Measurements from ENCODE around the gene GATAD2A.

The GATAD2A gene

DNA sequence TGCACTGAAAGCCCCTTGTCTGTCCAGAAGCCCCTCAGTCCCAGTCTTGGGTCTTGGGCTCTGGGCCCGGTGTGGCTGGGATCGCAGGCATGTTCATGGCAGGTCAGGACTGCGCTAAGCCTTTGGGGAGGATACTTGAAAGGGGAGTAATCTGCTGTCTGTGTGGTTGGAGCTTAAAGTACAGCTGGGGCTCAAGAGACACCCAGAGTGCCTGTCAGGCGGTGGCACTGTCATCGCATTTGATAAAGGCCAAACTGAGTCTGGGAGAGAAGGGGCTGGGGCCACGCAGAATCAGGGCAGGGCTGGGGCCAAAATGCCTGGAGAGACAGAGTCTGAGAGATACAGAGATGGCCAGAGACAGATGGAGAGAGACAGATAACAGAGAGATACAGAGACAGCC is 128.4 kb downstream of the GATAD2A start:
- DNase-seq: no peak

DNA sequence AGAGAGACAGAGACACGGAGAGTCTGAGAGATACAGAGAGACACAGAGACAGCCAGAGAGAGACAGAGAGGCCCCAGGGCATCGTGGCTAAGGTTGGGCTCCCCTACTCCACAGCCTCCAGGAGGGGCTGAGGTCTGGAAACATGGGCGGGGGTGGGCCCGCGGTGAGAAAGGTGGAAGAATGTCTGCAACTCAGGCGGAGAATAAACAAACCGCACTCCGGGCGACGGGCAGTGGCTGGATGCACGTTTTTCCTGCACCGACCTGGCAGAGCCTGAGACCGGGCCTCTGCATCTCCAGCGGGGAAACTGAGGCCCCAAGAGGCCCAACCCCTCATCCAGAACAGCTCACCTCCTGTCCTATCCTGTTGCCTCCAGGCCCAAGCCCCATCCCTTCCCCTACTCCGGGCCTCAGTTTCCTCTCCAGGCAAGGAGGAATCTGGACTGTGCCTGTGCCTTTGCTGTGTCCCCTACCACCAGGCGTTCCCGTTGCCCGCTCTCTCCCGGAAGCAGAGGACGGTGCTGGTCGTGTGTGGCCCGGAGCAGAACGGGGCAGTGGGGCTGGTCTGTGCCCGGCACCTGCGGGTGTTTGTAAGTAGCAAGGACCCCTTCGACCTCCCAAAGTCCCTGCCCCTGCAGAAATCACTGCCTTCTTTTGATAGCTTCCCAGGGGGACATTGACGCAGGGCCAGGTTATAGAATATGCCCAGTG is 129.2 kb downstream of the GATAD2A start:
- DNase-seq: no peak

DNA sequence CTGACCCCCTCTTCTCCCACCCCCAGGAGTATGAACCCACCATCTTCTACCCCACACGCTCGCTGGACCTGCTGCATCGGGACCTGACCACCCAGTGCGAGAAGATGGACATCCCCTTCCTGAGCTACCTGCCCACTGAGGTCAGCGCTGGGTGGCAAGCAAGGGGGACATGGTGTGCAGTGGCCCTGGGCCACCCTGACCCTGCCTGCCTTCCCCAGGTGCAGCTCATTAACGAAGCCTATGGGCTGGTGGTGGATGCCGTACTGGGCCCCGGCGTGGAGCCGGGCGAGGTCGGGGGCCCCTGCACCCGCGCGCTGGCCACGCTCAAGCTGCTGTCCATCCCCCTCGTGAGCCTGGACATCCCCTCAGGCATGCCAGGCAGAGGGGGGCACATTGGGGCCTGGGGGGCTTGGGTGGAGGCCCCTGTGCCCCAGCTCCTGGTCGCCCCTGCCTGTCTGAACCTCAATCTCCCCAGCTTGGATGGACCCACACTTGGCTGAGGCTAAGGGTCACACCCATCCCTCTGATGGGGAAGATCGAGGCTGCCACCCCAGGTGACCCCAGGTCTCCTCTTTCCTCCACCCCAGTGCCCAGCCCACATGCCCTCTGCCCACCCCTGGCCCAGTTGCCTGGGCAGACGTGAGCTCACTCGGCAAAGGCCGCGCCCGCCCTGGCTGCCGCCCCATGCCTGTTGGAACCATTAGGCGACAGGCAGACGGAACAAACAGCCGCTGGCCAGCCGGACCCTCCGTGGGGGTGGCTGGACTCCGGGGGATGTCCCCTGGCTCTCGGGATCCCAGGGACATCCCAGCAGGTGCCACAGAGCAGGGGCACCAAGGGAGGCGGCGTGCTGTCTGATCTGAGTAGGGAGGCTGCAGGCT is 130.1 kb downstream of the GATAD2A start:
- no peak for DNase-seq

DNA sequence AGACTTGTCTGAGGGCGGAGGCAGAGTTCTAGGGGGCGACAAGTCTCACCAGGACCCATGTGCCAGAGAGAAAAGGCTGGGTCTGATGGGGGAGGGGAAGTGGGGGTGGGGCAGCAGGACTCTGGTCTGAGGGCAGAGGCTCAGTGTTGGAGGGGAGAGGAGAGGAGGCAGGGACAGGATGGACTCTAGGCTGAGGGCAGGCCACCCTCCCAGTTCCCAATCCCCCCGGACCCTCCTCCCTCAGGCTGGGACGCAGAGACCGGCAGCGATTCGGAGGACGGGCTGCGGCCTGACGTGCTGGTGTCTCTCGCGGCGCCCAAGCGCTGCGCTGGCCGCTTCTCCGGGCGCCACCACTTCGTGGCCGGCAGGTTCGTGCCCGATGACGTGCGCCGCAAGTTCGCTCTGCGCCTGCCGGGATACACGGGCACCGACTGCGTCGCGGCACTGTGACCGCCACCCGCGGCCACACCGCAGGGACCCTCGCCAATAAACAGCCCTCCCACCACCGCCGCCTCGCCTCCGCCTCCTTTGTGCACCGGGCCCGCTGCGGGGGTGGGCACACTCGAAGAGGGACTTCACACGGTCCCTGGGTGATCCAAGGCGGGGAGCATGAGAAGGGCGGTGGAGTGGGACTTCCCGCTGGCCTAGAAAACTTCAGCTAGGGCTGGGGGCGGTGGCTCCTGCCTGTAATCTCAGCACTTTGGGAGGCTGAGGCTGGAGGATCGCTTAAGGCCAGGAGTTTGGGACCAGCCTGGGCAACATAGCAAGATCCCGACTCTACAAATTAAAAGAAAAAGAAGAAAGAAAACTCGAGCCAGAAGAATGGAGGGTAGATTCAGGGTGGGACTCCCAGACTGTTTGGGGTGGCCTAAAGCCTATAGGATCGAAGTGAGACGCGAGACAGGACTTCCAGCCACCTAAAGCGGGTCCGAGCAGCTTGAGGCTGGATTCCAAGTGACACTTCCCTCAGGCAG is 131.9 kb downstream of the GATAD2A start:
- peak; percentile 31 for DNase-seq

DNA sequence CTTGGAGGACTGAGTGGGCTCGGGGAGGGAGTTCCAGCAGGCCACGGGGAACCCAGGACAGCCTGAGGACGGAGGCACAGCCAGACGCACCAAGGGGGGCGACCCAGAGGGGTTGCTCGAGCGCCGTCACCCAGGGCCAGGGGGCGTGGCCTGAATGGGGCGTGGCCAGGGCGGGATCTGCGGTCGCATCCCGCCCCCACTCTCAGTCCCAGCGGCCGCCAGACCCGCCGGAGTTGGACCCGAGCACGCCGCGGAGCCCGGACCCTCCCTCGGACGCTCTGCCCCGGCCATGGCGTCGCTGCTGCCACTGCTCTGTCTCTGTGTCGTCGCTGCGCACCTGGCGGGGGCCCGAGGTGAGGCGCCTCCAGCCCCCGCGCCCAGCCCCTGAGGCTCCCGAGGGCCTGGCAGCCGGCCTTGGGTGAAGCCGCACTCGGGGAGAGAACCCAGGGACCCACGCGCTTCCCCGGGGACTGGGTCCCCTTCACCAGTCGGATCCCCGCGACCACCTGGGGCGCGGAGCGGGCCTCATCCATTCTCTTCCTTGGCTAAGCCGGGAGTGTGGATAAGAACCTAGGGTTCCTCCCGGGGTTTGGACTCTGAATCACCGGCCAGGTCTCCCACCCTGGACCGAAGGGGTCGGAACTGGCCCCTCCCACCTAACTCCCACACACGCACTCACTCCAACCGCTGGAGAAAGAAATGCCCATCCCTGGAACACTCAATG is 132.7 kb downstream of the GATAD2A start, which contains the start of gene CILP2:
Gene CILP2, plus strand, starts transcription at position 205 of the 724 bp plus-strand sequence. Its CDS starts 85 bp downstream, at position 290.
- peak; percentile 25 for DNase-seq

DNA sequence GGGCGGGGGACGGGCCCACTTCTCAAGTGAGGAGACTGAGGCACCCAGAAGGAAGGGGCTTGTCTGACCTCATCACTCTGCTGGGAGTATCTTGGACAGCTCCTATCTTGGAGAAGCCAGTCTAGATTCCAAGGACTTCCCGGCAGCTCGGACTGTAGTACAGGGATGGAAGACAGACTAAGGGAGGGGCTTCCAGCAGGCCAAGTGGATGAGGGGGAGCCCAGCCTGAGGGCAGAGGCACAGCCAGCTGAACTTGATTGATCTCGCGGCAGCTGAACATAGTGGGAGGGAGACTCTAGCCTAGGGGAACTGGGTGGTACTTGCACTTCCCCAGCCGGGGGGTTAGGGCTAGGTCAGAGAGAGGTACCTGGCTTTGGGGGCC is 133.3 kb downstream of the GATAD2A start:
- DNase-seq: no peak

DNA sequence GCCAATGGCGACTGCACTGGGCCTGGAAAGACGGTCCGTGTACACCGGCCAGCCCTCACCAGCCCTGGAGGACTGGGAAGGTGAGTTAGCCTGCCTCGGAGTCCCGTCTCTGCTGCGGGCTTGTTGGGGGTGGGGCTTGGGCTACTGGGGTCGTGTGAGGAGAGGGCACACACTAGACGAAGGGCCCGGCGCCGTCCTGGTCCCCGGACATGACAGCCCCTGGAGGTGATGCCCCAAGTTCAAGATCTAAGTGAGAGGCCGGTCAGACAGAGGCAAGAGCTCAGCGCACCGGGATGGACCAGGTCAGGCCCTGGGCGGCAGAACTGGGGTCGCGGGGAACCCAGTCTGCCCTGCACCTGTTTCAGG is 134.2 kb downstream of the GATAD2A start:
- DNase-seq: no peak

DNA sequence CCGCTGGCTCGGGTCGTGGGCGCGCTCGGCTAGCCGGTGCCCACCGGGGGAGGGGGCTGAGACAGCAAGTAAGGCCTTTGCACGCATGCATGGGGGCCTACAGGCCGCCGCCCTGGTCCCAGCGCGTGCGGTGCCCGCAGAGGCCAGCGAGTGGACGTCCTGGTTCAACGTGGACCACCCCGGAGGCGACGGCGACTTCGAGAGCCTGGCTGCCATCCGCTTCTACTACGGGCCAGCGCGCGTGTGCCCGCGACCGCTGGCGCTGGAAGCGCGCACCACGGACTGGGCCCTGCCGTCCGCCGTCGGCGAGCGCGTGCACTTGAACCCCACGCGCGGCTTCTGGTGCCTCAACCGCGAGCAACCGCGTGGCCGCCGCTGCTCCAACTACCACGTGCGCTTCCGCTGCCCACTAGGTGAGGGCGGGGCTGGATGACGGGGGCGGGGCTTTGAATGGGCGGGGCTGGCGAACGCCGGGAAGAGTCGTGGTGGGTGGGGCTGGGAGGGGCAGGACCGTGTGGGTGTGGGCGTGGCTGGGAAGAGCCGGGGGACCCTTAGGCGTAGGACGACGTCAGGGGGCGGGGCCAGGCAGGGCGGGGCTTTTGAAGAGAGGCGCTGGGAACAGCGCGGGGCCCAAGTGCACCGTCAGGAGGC is 134.7 kb downstream of the GATAD2A start:
- peak; percentile 46 for DNase-seq

DNA sequence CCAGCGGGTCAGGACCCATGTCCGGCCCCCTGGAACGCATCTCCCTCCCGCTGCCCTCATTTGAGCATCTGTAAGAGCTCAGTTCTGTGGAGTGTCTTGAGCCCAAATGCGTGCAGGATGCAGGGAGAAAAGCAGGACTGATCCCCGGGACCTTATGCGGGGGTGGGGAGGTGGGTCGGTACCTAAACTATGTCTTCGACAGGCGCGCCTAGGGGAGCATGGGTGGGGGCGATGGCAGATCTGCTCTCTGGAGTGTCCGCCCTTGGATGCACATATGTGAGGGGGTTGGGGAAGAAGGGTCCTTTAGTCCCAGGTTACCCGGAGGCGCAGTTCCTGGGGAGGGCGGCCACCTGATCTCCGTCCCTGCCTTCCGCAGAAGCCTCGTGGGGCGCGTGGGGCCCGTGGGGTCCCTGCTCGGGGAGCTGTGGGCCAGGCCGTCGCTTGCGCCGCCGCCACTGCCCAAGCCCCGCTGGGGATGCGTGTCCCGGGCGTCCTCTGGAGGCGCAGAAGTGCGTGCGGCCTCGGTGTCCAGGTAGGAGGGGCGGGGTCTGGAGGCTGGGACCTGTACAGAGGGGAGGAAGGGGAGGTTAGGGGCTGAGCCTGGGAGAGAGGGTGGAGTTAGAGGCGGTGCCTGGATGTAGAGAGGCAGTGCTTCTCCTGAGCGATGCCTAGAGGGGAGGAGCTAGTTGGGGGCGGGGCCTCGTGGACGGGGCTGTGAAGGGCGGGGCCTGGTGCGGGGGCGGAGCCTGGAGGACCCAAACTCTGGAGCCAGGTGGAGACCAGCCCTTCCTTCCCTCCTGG is 135.4 kb downstream of the GATAD2A start:
- peak; percentile 60 for DNase-seq

DNA sequence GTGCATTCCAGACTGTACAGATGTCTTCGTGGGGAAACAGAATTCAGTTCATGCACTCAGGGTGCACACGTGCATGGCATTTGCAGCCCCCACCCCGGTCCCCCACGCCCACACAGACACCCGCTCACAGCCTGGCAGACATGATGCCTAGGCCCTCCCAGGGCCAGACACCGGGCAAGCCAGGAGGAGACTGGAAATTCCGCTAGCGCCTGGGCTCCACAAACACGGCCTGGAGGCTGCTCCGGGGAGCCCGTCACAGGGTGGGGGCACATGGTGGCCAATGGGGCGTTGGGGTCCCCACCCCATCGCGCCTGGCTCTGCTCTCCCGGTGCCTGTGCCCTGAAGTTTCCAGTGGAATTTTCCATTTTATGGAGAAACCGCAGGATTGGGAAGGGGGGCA is 136.1 kb downstream of the GATAD2A start:
- DNase-seq: no peak

DNA sequence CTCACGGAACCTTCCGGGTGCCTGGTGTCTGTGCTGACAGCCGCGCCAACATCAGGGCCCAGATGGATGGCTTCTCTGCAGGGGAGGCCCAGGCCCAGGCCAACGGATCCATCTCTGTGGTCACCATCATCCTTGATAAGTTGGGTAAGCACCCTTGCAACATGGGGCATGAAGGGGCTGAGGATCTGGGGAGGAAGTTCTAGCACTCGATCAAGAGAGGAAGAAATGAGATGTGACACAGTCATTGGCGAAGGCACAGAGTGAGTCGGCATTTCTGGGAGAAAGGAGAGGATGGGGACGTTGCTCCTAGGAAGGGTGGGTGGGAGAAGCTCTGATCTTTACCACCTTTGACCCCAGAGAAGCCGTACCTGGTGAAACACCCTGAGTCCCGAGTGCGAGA is 137.0 kb downstream of the GATAD2A start:
- DNase-seq: no peak

DNA sequence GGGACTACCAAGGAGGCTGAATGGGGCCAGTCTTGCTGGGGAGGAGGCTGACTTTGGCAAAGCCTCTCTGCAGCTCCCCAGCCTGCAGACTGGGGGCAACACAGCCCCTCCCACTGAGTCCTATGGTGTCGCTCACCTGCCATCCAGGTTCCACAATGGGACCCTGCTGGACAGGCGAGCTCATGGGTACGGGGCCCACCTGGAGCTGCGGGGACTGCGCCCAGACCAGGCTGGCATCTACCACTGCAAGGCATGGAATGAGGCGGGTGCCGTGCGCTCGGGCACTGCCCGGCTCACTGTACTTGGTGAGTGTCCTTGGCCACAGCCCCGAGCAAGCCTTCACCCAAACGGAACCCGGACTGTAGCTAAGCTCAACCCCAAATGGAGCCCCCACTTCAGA is 137.6 kb downstream of the GATAD2A start:
- no peak for DNase-seq

DNA sequence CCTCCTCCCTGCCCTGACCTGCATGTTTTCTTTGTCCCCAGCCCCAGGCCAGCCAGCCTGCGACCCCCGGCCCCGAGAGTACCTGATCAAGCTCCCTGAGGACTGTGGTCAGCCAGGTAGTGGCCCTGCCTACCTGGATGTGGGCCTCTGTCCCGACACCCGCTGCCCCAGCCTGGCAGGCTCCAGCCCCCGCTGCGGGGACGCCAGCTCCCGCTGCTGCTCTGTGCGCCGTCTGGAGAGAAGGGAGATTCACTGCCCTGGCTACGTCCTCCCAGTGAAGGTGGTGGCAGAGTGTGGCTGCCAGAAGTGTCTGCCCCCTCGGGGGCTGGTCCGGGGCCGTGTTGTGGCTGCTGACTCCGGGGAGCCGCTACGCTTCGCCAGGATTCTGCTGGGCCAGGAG is 138.2 kb downstream of the GATAD2A start:
- DNase-seq: no peak

DNA sequence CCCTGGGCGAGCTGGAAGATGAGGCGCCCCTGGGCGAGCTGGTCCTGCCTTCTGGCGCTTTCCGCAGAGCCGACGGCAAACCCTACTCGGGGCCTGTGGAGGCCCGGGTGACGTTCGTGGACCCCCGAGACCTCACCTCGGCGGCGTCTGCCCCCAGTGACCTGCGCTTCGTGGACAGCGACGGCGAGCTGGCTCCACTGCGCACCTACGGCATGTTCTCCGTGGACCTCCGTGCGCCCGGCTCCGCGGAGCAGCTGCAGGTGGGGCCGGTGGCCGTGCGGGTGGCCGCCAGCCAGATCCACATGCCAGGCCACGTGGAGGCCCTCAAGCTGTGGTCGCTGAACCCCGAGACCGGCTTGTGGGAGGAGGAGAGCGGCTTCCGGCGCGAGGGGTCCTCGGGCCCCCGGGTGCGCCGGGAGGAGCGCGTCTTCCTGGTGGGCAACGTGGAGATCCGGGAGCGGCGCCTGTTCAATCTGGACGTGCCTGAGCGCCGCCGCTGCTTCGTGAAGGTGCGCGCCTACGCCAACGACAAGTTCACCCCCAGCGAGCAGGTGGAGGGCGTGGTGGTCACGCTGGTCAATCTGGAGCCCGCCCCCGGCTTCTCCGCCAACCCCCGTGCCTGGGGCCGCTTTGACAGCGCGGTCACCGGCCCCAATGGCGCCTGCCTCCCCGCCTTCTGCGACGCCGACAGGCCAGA is 138.9 kb downstream of the GATAD2A start:
- DNase-seq: no peak

DNA sequence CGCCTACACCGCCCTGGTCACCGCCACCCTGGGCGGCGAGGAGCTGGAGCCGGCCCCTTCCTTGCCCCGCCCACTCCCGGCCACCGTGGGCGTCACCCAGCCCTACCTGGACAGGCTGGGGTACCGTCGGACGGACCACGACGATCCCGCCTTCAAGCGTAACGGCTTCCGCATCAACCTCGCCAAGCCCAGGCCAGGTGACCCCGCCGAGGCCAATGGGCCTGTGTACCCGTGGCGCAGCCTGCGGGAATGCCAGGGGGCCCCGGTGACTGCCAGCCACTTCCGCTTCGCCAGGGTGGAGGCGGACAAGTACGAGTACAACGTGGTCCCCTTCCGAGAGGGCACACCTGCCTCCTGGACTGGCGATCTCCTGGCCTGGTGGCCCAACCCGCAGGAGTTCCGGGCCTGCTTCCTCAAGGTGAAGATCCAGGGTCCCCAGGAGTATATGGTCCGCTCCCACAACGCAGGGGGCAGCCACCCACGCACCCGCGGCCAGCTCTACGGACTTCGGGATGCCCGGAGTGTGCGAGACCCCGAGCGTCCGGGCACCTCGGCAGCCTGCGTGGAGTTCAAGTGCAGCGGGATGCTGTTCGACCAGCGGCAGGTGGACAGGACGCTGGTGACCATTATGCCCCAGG is 139.6 kb downstream of the GATAD2A start:
- no peak for DNase-seq

DNA sequence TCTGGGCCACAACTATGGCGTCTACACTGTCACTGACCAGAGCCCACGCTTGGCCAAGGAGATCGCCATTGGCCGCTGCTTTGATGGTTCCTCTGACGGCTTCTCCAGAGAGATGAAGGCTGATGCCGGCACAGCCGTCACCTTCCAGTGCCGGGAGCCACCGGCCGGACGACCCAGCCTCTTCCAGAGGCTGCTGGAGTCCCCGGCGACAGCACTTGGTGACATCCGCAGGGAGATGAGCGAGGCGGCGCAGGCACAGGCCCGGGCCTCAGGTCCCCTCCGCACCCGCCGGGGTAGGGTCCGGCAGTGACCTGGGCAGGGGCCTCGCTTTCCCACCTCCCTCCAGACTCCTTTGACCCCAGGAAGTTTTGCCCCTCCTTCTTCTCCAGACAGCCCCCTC is 140.2 kb downstream of the GATAD2A start:
- no peak for DNase-seq

DNA sequence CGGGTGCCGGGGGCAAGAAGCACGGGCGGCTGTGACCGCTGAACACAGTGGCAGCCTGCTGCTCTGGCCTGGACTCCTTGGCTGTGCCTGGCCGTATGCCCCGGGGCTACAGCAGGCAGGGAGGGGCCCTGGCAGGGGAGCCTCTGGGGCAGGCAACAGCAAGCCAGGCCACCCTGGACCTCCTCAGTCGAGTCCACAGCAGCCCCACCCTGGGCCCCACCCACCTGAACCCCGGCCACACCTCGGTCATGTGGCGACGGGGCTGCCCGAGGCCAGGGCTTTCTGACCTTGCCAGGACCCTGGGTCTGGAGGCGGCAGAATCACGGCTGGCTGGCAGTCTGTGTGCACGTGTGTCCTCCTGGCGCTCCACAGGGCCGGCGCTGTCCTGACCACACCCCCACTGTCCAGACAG is 141.3 kb downstream of the GATAD2A start:
- DNase-seq: no peak

DNA sequence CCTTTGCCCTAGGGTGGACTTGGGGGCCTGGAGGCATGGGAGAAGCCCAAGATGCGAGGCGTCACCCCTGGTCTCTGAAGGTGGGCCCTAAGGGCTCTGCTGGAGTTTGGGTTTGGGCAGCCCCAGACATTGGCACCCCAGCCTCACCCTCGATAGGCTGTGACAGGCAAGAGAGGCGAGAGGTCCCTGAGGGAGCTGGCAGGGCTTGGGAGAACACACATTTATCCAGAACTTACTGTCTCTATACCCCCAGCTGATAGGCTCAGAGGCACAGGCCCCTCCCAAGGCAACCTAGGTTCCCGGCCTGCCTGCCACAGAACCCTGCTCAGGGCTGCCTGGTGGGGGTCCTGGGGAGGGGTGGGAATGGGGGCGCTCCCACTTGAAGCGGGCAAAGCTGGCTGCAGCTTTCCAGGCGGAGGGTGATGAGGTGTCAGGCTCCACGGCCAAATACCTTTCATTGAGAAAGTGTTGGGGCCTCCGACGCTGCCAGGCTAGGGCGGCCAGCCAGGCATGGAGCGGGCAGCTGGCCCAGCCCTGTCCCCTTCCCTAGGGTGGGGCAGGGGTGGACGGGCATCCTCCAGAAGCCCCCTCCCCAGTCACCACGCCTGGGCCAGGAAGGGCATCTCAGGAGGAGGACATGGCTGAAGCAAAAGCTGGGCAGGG is 142.3 kb downstream of the GATAD2A start:
- DNase-seq: no peak

Measured in central memory CD4-positive, alpha-beta T cell (primary cell).